Non-pigmented ciliary epithelial cell (primary cell): ENCODE results near the gene BMP2K.

Experiments used
- DNase-seq: peaks from one replicate; pipeline ENCODE4 v3.0.0-alpha.2; 2010; ENCODE audit warnings: low read depth

The BMP2K gene

GRCh38 chr4:78937837-78938236, 161.7 kb downstream of the BMP2K start:
- no peak for DNase-seq

GRCh38 chr4:78938474-78938867, 162.3 kb downstream of the BMP2K start:
- DNase-seq, result no peak

GRCh38 chr4:78938868-78939666, 162.9 kb downstream of the BMP2K start, which contains the start of gene PAQR3:
PAQR3 (minus strand) TSS chr4:78939438; CDS start chr4:78939224, 214 bp downstream.
- no peak for DNase-seq

- DNase-seq, result no peak
Observed at GRCh38 chr4:78939667-78940008, 163.5 kb downstream of the BMP2K start.

GRCh38 chr4:78940752-78941151, 164.6 kb downstream of the BMP2K start:
- DNase-seq, result no peak

- no peak for DNase-seq
Observed at GRCh38 chr4:78944381-78944780, 168.2 kb downstream of the BMP2K start.

GRCh38 chr4:78945651-78946179, 169.6 kb downstream of the BMP2K start:
- DNase-seq, result no peak

- no peak for DNase-seq
Observed at GRCh38 chr4:78949735-78950134, 173.6 kb downstream of the BMP2K start.

GRCh38 chr4:78951862-78952472, 175.8 kb downstream of the BMP2K start:
- no peak for DNase-seq

- no peak for DNase-seq
Observed at GRCh38 chr4:78953231-78953630, 177.1 kb downstream of the BMP2K start.

- no peak for DNase-seq
Observed at GRCh38 chr4:78953769-78954666, 177.9 kb downstream of the BMP2K start.

GRCh38 chr4:78956975-78957374, 180.8 kb downstream of the BMP2K start:
- DNase-seq, result no peak

GRCh38 chr4:78960926-78961325, 184.8 kb downstream of the BMP2K start:
- DNase-seq, result no peak
